GM19025 (cell line): ENCODE results near the gene LRP11.

Source experiments
- ATAC-seq: cut with Tn5 transposase; IDR thresholded peaks from one replicate; pipeline ENCODE4 v1.9.1; 2021; ENCODE audit warnings: mild to moderate bottlenecking, low read depth, moderate library complexity; ENCODE audit not compliant: unreplicated experiment

The LRP11 gene

GRCh38 chr6:149820506-149820905 is 43.7 kb downstream of the LRP11 start:
- ATAC-seq: no peak

- ATAC-seq: no peak
Measured at GRCh38 chr6:149815788-149816187, 48.4 kb downstream of the LRP11 start.

GRCh38 chr6:149813351-149813750 is 50.8 kb downstream of the LRP11 start:
- no peak for ATAC-seq

GRCh38 chr6:149809798-149810197 is 54.4 kb downstream of the LRP11 start:
- no peak for ATAC-seq

- no peak for ATAC-seq
Measured at GRCh38 chr6:149806127-149806526, 58.0 kb downstream of the LRP11 start.

GRCh38 chr6:149783551-149783950 is 80.6 kb downstream of the LRP11 start:
- ATAC-seq: no peak

- ATAC-seq: no peak
Measured at GRCh38 chr6:149782337-149782736, 81.8 kb downstream of the LRP11 start.

- ATAC-seq: no peak
Measured at GRCh38 chr6:149781715-149782114, 82.4 kb downstream of the LRP11 start.

GRCh38 chr6:149779644-149779963 is 84.6 kb downstream of the LRP11 start:
- no peak for ATAC-seq

- ATAC-seq: no peak
Measured at GRCh38 chr6:149777624-149778023, 86.5 kb downstream of the LRP11 start.

GRCh38 chr6:149771925-149772324 is 92.2 kb downstream of the LRP11 start:
- ATAC-seq: no peak

GRCh38 chr6:149771185-149771584 is 93.0 kb downstream of the LRP11 start:
- no peak for ATAC-seq

GRCh38 chr6:149769676-149770075 is 94.5 kb downstream of the LRP11 start:
- ATAC-seq: no peak
